ENCODE measurements around the gene CREB5.

The CREB5 gene

DNA sequence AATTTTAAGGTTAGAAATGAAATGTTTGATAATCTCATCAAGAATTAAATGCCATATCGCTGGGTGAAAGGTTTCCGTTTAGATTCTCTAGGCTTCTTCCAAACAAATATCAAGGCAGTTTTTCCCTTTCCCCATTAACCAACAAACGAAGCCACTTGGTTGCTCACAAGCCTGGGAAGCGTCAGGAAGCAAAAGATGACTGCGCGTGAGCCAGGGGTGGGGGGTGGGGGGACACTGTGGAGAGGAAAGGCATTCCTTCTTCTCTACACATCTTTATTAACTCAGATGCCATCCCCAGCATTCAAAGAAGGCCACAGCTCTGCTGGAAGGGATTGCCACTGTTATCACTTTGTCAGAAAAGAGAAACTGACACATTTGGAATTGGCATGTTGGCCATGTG, 338.7 kb downstream of the CREB5 start:
- H3K9ac ChIP-seq (ENCODE audit: low read depth, low read length, poor library complexity, severe bottlenecking): no peak overlapping the region

DNA sequence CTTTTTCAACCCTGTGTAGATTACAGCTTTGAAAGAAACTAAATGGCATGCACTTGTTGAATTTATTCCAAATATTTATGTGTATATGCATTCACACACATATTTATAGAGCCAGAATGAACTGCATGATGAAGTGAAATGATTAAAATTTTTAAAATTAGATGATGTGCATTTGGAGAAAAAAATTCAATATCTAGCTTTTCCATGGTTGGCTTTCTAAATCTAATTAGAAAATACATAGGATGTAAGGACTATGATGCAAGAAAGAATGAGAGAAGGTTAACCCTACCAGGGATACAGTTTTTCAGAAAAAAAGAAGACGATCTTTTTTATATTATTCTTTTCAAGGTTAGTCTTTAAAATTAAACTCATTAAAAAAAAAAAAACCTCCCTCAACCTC, 341.3 kb downstream of the CREB5 start:
- H3K36me3 ChIP-seq (ENCODE audit: insufficient read depth, low read length): no peaks in the 10 kb centered on the region
- H3K9me3 ChIP-seq (ENCODE audit: insufficient read depth, low read depth, low read length): no peaks in the 10 kb centered on the region
- H3K9me2 ChIP-seq (replicated peaks; ENCODE audit: low read depth, low read length): no peaks in the 10 kb centered on the region
- H3K9ac ChIP-seq (ENCODE audit: low read depth, low read length, poor library complexity, severe bottlenecking): no peak overlapping the region
- H2AFZ ChIP-seq (ENCODE audit: low read length): no peak overlapping the region
- no peaks in the 10 kb centered on the region for H3F3A ChIP-seq (ENCODE audit: low read depth)
- peaks cover 19% of the 10 kb centered on the region for H3K4me1 ChIP-seq (ENCODE audit: insufficient read depth, low read length, poor library complexity, severe bottlenecking)
- H4K20me1 ChIP-seq (ENCODE audit: insufficient read depth, low read length, poor library complexity, severe bottlenecking): no peaks in the 10 kb centered on the region
- no peak overlapping the region for H3K4me2 ChIP-seq (ENCODE audit: low read depth, low read length, poor library complexity, severe bottlenecking)
- TF ChIP-seq, protein P1, sequence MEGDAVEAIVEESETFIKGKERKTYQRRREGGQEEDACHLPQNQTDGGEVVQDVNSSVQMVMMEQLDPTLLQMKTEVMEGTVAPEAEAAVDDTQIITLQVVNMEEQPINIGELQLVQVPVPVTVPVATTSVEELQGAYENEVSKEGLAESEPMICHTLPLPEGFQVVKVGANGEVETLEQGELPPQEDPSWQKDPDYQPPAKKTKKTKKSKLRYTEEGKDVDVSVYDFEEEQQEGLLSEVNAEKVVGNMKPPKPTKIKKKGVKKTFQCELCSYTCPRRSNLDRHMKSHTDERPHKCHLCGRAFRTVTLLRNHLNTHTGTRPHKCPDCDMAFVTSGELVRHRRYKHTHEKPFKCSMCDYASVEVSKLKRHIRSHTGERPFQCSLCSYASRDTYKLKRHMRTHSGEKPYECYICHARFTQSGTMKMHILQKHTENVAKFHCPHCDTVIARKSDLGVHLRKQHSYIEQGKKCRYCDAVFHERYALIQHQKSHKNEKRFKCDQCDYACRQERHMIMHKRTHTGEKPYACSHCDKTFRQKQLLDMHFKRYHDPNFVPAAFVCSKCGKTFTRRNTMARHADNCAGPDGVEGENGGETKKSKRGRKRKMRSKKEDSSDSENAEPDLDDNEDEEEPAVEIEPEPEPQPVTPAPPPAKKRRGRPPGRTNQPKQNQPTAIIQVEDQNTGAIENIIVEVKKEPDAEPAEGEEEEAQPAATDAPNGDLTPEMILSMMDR (conservative IDR thresholded peaks at IDR 0.05; ENCODE audit: low read length): no peak
- no peaks in the 10 kb centered on the region for H3K27me3 ChIP-seq (ENCODE audit: insufficient read depth, low read length, poor library complexity, severe bottlenecking)
- no peak overlapping the region for H3K4me3 ChIP-seq (ENCODE audit: low read length, poor library complexity, severe bottlenecking)
- no peaks in the 10 kb centered on the region for H3K79me2 ChIP-seq (ENCODE audit: insufficient read depth, low read length)

More for the DNA sequence above, 338.7 kb downstream of the CREB5 start:
- Histone ChIP-seq H3F3A (ENCODE audit: low read depth) (no peaks in the 10 kb centered on the region), H3K4me1 (ENCODE audit: insufficient read depth, low read length, poor library complexity, severe bottlenecking) (peaks cover 22% of the 10 kb centered on the region), H3K9me3 (ENCODE audit: insufficient read depth, low read depth, low read length) (no peaks in the 10 kb centered on the region), H2AFZ (ENCODE audit: low read length) (no peak overlapping the region; the same call in 1 of the 2 replicates), H3K4me2 (ENCODE audit: low read depth, low read length, poor library complexity, severe bottlenecking) (no peak overlapping the region), H3K4me3 (ENCODE audit: low read length, poor library complexity, severe bottlenecking) (no peak overlapping the region), H3K27me3 (ENCODE audit: insufficient read depth, low read length, poor library complexity, severe bottlenecking) (no peaks in the 10 kb centered on the region), H3K9me2 (replicated peaks; ENCODE audit: low read depth, low read length) (no peaks in the 10 kb centered on the region), H3K79me2 (ENCODE audit: insufficient read depth, low read length) (no peaks in the 10 kb centered on the region), H4K20me1 (ENCODE audit: insufficient read depth, low read length, poor library complexity, severe bottlenecking) (no peaks in the 10 kb centered on the region), H3K36me3 (ENCODE audit: insufficient read depth, low read length) (no peaks in the 10 kb centered on the region)
- TF ChIP-seq, protein P1 (conservative IDR thresholded peaks at IDR 0.05; ENCODE audit: low read length): no peak
- TF ChIP-seq EZH2phosphoT487 (IDR thresholded peaks at IDR 0.05; ENCODE audit: borderline replicate concordance): no peak

DNA sequence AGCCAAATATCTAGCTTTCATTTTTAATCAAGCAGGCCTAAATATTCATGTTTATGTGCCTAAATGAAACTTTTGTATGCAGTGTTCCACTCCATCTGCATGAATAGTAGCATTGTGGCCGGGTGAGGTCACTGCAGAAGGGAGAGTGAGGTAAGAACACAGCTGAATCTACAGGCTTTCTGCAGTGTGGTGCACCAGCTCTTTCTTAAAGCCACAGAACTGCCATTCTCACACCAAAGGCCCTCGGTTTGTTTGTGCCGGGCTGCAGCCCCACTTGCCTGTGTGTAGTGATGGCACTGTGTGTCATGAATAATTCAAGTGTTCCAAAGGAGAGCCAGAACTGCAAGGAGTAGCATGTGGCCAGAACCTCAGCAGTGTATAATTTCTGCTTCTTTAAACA, 341.7 kb downstream of the CREB5 start:
- no peak for TF ChIP-seq EZH2phosphoT487 (IDR thresholded peaks at IDR 0.05; ENCODE audit: borderline replicate concordance)
- TF ChIP-seq, protein P1 (conservative IDR thresholded peaks at IDR 0.05; ENCODE audit: low read length): no peak
- no peak overlapping the region for H3K9ac ChIP-seq (ENCODE audit: low read depth, low read length, poor library complexity, severe bottlenecking)
- H3K9me3 ChIP-seq (ENCODE audit: insufficient read depth, low read depth, low read length): no peaks in the 10 kb centered on the region
- H3K9me2 ChIP-seq (replicated peaks; ENCODE audit: low read depth, low read length): no peaks in the 10 kb centered on the region
- H2AFZ ChIP-seq (ENCODE audit: low read length): peak overlapping the region; percentile 17; the same call in 1 of the 2 replicates
- no peaks in the 10 kb centered on the region for H4K20me1 ChIP-seq (ENCODE audit: insufficient read depth, low read length, poor library complexity, severe bottlenecking)
- H3K79me2 ChIP-seq (ENCODE audit: insufficient read depth, low read length): no peaks in the 10 kb centered on the region
- no peaks in the 10 kb centered on the region for H3K27me3 ChIP-seq (ENCODE audit: insufficient read depth, low read length, poor library complexity, severe bottlenecking)
- no peaks in the 10 kb centered on the region for H3K36me3 ChIP-seq (ENCODE audit: insufficient read depth, low read length)
- no peak overlapping the region for H3K4me2 ChIP-seq (ENCODE audit: low read depth, low read length, poor library complexity, severe bottlenecking)
- no peaks in the 10 kb centered on the region for H3F3A ChIP-seq (ENCODE audit: low read depth)
- H3K4me1 ChIP-seq (ENCODE audit: insufficient read depth, low read length, poor library complexity, severe bottlenecking): peaks cover 15% of the 10 kb centered on the region
- no peak overlapping the region for H3K4me3 ChIP-seq (ENCODE audit: low read length, poor library complexity, severe bottlenecking)

Measured in Loucy (cell line).